ENCODE results near the gene KCND3. TPM values are rescaled to one million over a fixed set of nuclear protein-coding genes. Genes with fewer than 3 reads are reported as not detected.

Gene KCND3
- total RNA-seq, 1 experiment from 2014 or later, result 0.15 TPM

GRCh38 chr1:111729946-111730681 lies 259.4 kb downstream of the KCND3 start:
- no peak overlapping the region; a peak in 1 of 7 replicates for H3K27ac Mint-ChIP-seq
- no peak for TF ChIP-seq CTCF (conservative IDR thresholded peaks at IDR 0.05)
- Histone ChIP-seq H2BK5ac (ENCODE audit: insufficient read length, low read length) (no peak overlapping the region), H3K9me3 (ENCODE audit: control insufficient read depth, low read depth, low read length) (no peaks in the 10 kb centered on the region), H4K8ac (replicated peaks; ENCODE audit: insufficient read length, low read depth, low read length) (no peak overlapping the region), H4K5ac (ENCODE audit: insufficient read length, low read depth, low read length) (no peak overlapping the region), H3K79me2 (ENCODE audit: insufficient read depth, low read length) (no peaks in the 10 kb centered on the region), H3K23ac (ENCODE audit: insufficient read length, low read depth, low read length) (no peak overlapping the region), H3K18ac (ENCODE audit: insufficient read length, low read depth, low read length) (no peak overlapping the region), H3K4ac (ENCODE audit: low read depth, low read length) (no peak overlapping the region), H3K27me3 (ENCODE audit: insufficient read depth, low read length) (no peaks in the 10 kb centered on the region), H2BK120ac (ENCODE audit: low read depth, low read length, poor library complexity, severe bottlenecking) (no peak overlapping the region), H3K23me2 (ENCODE audit: insufficient read length, low read depth, low read length, poor library complexity, severe bottlenecking) (no peaks in the 10 kb centered on the region), H3K14ac (ENCODE audit: insufficient read depth, low read length) (no peak overlapping the region), H4K20me1 (ENCODE audit: control insufficient read depth, insufficient read depth, insufficient read length) (peaks cover 2% of the 10 kb centered on the region), H2BK15ac (ENCODE audit: low read depth, low read length) (no peak overlapping the region), H3K27ac (ENCODE audit: insufficient read length, low read depth, low read length) (no peak overlapping the region), H2BK12ac (ENCODE audit: insufficient read length, low read depth, low read length) (no peak overlapping the region), H3K56ac (ENCODE audit: insufficient read length, low read depth, low read length) (no peak overlapping the region), H3T11ph (ENCODE audit: low read length) (no peak overlapping the region), H3K4me1 (ENCODE audit: insufficient read depth, low read length) (peaks cover 4% of the 10 kb centered on the region; the same call in 1 of the 2 replicates), H3K79me1 (ENCODE audit: insufficient read depth, low read depth, low read length, poor library complexity, severe bottlenecking) (peaks cover 2% of the 10 kb centered on the region), H3K9ac (ENCODE audit: extremely low read depth, insufficient read length, low read length) (no peak overlapping the region), H2BK20ac (ENCODE audit: low read depth, low read length, poor library complexity, severe bottlenecking) (no peak overlapping the region), H4K91ac (ENCODE audit: insufficient read length, low read depth, low read length) (no peak overlapping the region), H3K4me2 (ENCODE audit: insufficient read depth, insufficient read length, low read length) (no peak overlapping the region), H2AFZ (ENCODE audit: low read length) (no peak overlapping the region), H2AK5ac (ENCODE audit: insufficient read length, low read length) (no peak overlapping the region)
- peaks cover 2 to 4% (median 3%) of the 10 kb centered on the region in 3 experiments; a peak in 4 of 7 replicates for H3K36me3 Mint-ChIP-seq (ENCODE audit: insufficient read depth in 1 of 3, low read depth in 3 of 3)
- WGBS (ENCODE audit: extremely low coverage, insufficient read length, low lambda C conversion rate), result no CpG with 5 or more reads among the region's 7 CpGs
- no peak overlapping the region; a peak in 2 of 5 replicates for H3K4me3 Mint-ChIP-seq
- H3K4me1 Mint-ChIP-seq, result peaks cover 17 to 23% of the 10 kb centered on the region in 2 experiments
- H3K27me3 Mint-ChIP-seq (ENCODE audit: low read depth), result no peaks in the 10 kb centered on the region
- no peak for DNase-seq
- H3K9me3 Mint-ChIP-seq, result no peaks in the 10 kb centered on the region

Measured in H9 (cell line).